Stomach smooth muscle (tissue), 2 donors: Measurements from ENCODE around the gene BACH2.

ENCODE experiments used
- H3K27ac ChIP-seq: one replicate; pipeline ENCODE4 v1.7.0; 2013; ENCODE audit warnings: mild to moderate bottlenecking, low read length, inconsistent platforms
- H3K27me3 ChIP-seq, 2 donors: one replicate each; pipeline ENCODE4 v1.7.0; 2013; ENCODE audit warnings: low read length in 2 of 2; ENCODE audit not compliant: insufficient read depth in 2 of 2, control insufficient read depth in 1 of 2
- H3K36me3 ChIP-seq, 2 donors: one replicate each; pipeline ENCODE4 v1.7.0; 2013; ENCODE audit warnings: low read length in 2 of 2; ENCODE audit not compliant: control insufficient read depth in 2 of 2, insufficient read depth in 2 of 2
- H3K4me1 ChIP-seq: one replicate; pipeline ENCODE4 v1.7.0; 2013; ENCODE audit warnings: low read length; ENCODE audit not compliant: control insufficient read depth, insufficient read depth
- H3K4me3 ChIP-seq, 2 donors: one replicate each; pipeline ENCODE4 v1.7.0; 2013; ENCODE audit warnings: low read length in 2 of 2
- H3K9ac ChIP-seq, 2 donors: one replicate each; pipeline ENCODE4 v1.7.0; 2013; ENCODE audit warnings: low read length in 2 of 2, mild to moderate bottlenecking in 1 of 2
- H3K9me3 ChIP-seq, 2 donors: one replicate each; pipeline ENCODE4 v1.7.0; 2013; ENCODE audit warnings: low read length in 2 of 2; ENCODE audit not compliant: control insufficient read depth in 2 of 2
- donor health status: healthy.
- donor health status: Pancreatic carcinoma.

The BACH2 gene

GRCh38 chr6:90322976-90323474, 26.4 kb upstream of the BACH2 start:
- no peak overlapping the region for H3K27ac ChIP-seq
- H3K4me3 ChIP-seq, result no peak overlapping the region
- H3K4me1 ChIP-seq, result no peaks in the 10 kb centered on the region
- H3K9me3 ChIP-seq, result no peaks in the 10 kb centered on the region
- H3K36me3 ChIP-seq, result no peaks in the 10 kb centered on the region
- no peak overlapping the region for H3K9ac ChIP-seq
- no peaks in the 10 kb centered on the region for H3K27me3 ChIP-seq

- no peaks in the 10 kb centered on the region for H3K4me1 ChIP-seq
- no peak overlapping the region for H3K9ac ChIP-seq
- no peaks in the 10 kb centered on the region for H3K27me3 ChIP-seq
- no peaks in the 10 kb centered on the region for H3K36me3 ChIP-seq
- H3K4me3 ChIP-seq, result no peak overlapping the region
- no peaks in the 10 kb centered on the region for H3K9me3 ChIP-seq
- no peak overlapping the region for H3K27ac ChIP-seq
Measured at GRCh38 chr6:90319979-90320685, 23.5 kb upstream of the BACH2 start.

GRCh38 chr6:90319044-90319443, 22.4 kb upstream of the BACH2 start:
- Histone ChIP-seq H3K4me3 (no peak overlapping the region), H3K27ac (no peak overlapping the region), H3K36me3 (no peaks in the 10 kb centered on the region), H3K9me3 (no peaks in the 10 kb centered on the region), H3K27me3 (no peaks in the 10 kb centered on the region), H3K9ac (no peak overlapping the region), H3K4me1 (no peaks in the 10 kb centered on the region)

GRCh38 chr6:90315986-90316385, 19.3 kb upstream of the BACH2 start:
- Histone ChIP-seq H3K27ac (no peak overlapping the region), H3K36me3 (no peaks in the 10 kb centered on the region), H3K4me1 (no peaks in the 10 kb centered on the region), H3K9me3 (no peaks in the 10 kb centered on the region), H3K4me3 (no peak overlapping the region), H3K27me3 (peaks cover 0 to 2% of the 10 kb centered on the region in 2 donors), H3K9ac (no peak overlapping the region)

- no peaks in the 10 kb centered on the region for H3K4me1 ChIP-seq
- H3K27me3 ChIP-seq, result peaks cover 0 to 2% of the 10 kb centered on the region in 2 donors
- H3K9me3 ChIP-seq, result no peaks in the 10 kb centered on the region
- H3K4me3 ChIP-seq, result no peak overlapping the region
- H3K27ac ChIP-seq, result no peak overlapping the region
- no peak overlapping the region for H3K9ac ChIP-seq
- H3K36me3 ChIP-seq, result no peaks in the 10 kb centered on the region
Measured at GRCh38 chr6:90315354-90315950, 18.8 kb upstream of the BACH2 start.

GRCh38 chr6:90314514-90314913, 17.9 kb upstream of the BACH2 start:
- no peaks in the 10 kb centered on the region for H3K4me1 ChIP-seq
- H3K9me3 ChIP-seq, result no peaks in the 10 kb centered on the region
- no peak overlapping the region for H3K27ac ChIP-seq
- H3K9ac ChIP-seq, result no peak overlapping the region
- no peaks in the 10 kb centered on the region for H3K36me3 ChIP-seq
- H3K27me3 ChIP-seq, result peaks cover 0 to 2% of the 10 kb centered on the region in 2 donors
- H3K4me3 ChIP-seq, result no peak overlapping the region

- H3K9me3 ChIP-seq, result no peaks in the 10 kb centered on the region
- no peaks in the 10 kb centered on the region for H3K36me3 ChIP-seq
- no peak overlapping the region for H3K27ac ChIP-seq
- peaks cover 3 to 5% of the 10 kb centered on the region in 2 donors for H3K27me3 ChIP-seq
- H3K4me3 ChIP-seq, result no peak overlapping the region
- H3K4me1 ChIP-seq, result no peaks in the 10 kb centered on the region
- H3K9ac ChIP-seq, result no peak overlapping the region
Measured at GRCh38 chr6:90311569-90311968, 14.9 kb upstream of the BACH2 start.

- Histone ChIP-seq H3K36me3 (no peaks in the 10 kb centered on the region), H3K9me3 (no peaks in the 10 kb centered on the region), H3K9ac (no peak overlapping the region), H3K27ac (no peak overlapping the region), H3K4me1 (no peaks in the 10 kb centered on the region), H3K27me3 (peaks cover 7% of the 10 kb centered on the region in 2 donors), H3K4me3 (no peak overlapping the region)
Measured at GRCh38 chr6:90305800-90306448, 9.3 kb upstream of the BACH2 start.

- H3K27me3 ChIP-seq, result peaks cover 7% of the 10 kb centered on the region in 2 donors
- no peaks in the 10 kb centered on the region for H3K36me3 ChIP-seq
- no peak overlapping the region for H3K9ac ChIP-seq
- no peak overlapping the region for H3K4me3 ChIP-seq
- H3K4me1 ChIP-seq, result no peaks in the 10 kb centered on the region
- H3K9me3 ChIP-seq, result no peaks in the 10 kb centered on the region
- H3K27ac ChIP-seq, result no peak overlapping the region
Measured at GRCh38 chr6:90304308-90304707, 7.7 kb upstream of the BACH2 start.

- H3K36me3 ChIP-seq, result no peaks in the 10 kb centered on the region
- H3K9ac ChIP-seq, result no peak overlapping the region
- H3K27me3 ChIP-seq, result peaks cover 6% of the 10 kb centered on the region in 2 donors
- H3K4me1 ChIP-seq, result no peaks in the 10 kb centered on the region
- no peaks in the 10 kb centered on the region for H3K9me3 ChIP-seq
- H3K4me3 ChIP-seq, result no peak overlapping the region
- no peak overlapping the region for H3K27ac ChIP-seq
Measured at GRCh38 chr6:90303039-90303438, 6.4 kb upstream of the BACH2 start.

GRCh38 chr6:90302320-90302719, 5.7 kb upstream of the BACH2 start:
- Histone ChIP-seq H3K9ac (no peak overlapping the region), H3K36me3 (no peaks in the 10 kb centered on the region)

More at GRCh38 chr6:90302320-90302719, 5.7 kb upstream of the BACH2 start:
- Histone ChIP-seq H3K9me3 (no peaks in the 10 kb centered on the region), H3K4me1 (peaks cover 1% of the 10 kb centered on the region), H3K4me3 (no peak overlapping the region), H3K27me3 (peaks cover 2 to 6% of the 10 kb centered on the region in 2 donors), H3K27ac (no peak overlapping the region)
